Stimulated activated CD4-positive, alpha-beta T cell treated with anti-CD3 and anti-CD28 coated beads, Interleukin-12 subunit alpha, Interleukin-12 subunit beta, amount 100 ng/mL, for 4 hours (primary cell): Measurements from ENCODE around the gene ZNF584.
A peak's percentile ranks its signal among the peaks of the same experiment; 100 is the strongest.
"Not testable (repeated sequence)": the region's sequence is repeated elsewhere in the genome, so short reads cannot be mapped to it uniquely, and the experiment has no call there.

ENCODE experiments used
- DNase-seq: peaks from one replicate; pipeline ENCODE4 v3.0.0-alpha.2; 2020

Gene ZNF584

DNA sequence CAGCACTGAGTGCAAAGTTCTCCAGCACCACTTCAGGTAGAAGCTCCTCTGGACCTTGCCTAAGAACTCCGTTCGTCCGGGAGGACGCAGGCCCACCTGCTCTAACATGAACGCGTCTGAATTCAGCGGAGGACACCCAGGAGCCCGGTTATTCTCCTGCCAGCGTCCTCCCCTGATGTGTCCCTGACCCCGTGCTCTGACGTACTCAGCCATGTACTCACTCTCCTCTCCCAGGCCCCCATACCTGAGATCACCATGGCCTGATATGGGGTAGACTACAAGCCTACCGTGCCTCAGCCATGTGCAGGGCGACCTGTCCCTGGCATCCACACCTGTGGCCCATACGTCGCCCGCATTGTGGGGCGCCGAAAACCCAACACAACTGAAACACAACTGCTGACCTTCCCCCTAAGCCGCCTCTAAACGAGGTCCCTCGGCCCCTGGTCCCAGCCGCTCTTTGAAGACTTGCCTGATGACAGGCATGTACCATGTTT is 744 bp upstream of the ZNF584 start:
- no peak for DNase-seq

DNA sequence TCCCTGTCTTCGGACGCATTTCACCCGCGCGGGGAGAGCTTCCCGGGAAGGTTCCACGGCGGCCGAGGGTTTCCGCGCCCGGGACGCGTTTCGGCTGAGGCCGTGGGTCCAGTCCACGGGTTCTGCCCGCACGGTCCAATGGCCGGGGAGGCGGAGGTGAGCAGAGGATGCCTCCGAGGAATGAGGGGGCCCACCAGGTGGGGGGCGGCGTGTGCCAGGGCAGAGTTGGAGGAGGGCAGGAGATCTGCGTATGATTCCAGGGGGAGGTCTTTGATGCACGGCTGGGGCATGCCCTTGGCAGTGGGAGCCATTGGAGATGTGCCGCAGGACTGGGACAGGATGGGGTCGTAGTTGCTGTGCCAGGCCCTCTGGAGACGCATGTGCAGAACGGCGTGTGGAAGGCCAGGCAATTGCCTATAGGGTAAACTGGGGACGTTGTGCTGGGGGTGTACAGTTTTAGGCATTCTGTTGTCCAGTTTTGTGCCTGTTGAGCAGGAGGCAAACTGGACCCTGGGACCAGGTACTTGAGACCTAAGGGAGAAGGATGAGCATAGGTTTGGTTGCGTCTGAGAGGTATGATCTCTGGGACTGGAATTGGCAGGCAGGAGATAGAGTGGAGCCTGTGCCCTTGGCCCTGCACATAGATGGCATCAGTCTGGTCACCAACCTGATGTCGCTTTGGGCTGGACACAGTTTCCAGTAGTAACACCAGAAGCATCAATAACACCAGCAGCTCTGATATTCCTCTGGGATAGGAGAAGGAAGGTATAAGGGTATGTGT is 751 bp downstream of the ZNF584 start:
- no peak for DNase-seq

DNA sequence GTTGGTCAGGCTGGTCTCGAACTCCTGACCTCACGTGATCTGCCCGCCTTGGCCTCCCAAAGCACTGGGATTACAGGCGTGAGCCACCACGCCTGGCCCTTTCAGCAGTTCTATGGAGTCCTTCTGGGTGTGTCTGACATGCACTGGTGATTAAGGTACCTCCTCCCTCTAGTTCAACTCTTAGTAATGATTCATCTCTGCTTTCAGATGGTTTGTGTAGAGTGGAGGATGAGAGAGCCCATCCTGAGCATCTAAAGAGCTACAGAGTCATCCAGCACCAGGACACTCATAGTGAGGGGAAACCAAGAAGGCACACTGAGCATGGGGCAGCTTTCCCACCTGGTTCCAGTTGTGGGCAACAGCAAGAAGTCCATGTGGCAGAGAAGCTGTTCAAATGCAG is 8.2 kb downstream of the ZNF584 start:
- no peak for DNase-seq

DNA sequence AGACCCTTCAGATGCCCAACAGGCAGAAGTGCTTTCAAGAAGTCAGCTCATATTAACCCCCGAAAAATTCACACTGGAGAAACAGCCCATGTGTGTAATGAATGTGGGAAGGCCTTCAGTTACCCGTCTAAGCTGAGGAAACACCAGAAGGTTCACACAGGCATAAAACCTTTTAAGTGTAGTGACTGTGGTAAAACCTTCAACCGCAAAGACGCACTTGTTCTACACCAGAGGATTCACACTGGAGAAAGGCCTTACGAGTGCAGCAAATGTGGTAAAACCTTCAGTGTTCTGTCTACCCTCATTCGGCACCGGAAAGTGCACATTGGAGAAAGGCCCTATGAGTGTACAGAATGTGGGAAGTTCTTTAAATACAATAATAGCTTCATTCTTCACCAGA is 8.6 kb downstream of the ZNF584 start:
- no peak for DNase-seq

DNA sequence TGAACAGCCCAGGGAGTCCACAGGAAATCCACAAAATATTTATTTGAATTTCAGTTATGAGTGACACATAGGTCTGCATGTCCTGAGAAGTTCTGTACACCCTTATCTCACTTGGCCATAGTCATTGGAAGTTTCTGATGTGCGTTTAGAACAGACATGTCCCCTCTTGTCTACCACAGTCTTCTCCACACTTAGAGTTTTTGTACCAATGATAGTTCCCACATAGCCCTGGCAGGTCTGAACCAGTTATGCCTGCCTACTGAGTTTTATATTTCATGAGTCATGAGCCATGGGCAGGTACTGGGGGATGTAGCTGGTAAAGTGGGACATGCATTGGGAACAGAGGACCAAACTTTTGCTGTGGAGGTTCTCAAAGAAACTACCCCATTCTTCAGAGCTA is 20.2 kb downstream of the ZNF584 start:
- no peak for DNase-seq

DNA sequence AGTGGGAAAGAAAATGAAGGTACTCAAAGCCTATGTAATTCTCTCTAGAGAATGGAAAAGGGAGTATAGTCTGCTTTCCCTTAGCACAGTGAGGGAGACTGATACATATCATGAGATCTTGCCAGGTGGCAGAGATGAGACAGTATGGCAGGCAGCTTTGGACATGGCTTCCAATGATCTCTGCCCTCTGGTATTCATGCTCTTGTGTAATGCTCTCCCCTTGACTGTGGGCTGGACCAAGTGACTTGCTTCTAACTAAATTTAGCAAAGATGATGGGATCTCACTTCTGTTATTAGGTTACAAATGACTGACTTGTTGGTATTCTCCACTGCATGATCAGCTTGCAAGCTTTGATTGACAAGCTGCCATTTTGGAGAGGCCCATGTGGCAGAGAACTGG is 21.3 kb downstream of the ZNF584 start:
- DNase-seq, result no peak

DNA sequence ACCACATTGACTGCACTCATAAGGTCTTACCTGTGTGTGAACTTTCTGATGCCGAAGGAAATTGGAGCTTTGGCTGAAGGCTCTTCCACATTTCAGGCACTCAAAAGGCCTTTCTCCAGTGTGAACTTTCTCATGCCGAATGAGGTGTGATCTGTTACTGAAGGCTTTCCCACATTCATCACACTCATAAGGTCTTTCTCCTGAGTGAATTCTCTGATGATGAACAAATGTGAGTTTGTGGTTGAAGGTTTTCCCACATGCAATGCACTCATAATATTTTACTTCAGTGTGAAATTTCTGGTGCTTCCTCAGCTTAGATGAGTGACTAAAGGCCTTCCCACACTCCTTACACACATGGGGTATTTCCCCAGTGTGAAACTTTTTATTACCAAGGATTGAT is 25.8 kb downstream of the ZNF584 start:
- DNase-seq, result no peak

DNA sequence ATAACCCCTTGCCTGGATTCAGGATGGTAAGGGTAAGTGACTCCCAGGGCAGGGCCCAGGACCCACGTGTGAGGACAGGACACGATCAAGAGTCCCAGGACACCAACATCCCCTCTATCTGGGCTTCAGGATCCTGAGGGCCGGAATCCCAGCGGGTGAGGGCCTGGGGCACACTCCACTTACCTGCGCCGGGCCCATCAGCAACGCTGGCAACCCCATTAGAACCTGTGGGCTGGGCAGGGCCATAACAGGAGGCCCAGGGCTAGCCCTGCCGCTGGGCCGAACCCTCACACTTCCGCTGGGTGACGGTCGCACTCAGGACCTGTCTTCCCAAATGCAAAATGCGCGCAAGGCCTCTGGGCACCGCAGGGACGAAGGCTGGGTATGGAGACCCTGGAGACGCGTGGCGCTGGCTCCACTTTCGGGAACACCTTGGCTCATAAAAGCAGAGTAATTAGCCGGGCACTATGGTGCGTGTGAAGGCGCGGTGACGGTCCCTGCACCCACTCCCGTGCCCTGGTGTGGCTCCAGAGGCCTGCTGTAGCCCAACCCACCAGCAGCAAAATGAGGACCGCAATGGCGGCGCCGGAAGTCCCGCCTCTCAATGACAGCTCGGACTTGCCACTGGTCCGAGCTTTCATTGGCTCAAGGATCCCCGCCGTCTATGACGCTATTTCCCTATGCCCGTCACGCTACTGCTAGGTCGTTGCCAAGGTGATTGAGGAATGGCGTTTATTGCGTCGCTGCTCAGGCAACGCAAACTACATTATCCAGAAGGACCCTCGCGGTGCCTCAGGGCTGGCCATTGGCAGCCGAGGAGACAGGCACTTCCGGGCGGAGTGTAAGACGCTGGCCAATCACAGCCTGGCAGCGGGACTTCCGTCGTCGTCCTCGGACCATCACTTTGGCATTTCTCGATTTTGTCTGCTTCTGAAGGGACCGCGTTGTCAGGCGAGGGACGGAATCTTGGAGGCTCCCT is 31.4 kb downstream of the ZNF584 start, which contains the start of gene ZNF132:
Gene ZNF132, minus strand, starts transcription at position 578 of the 979 bp plus-strand sequence. Its CDS starts 332 bp downstream, at position 246.
- peak; percentile 84 for DNase-seq

DNA sequence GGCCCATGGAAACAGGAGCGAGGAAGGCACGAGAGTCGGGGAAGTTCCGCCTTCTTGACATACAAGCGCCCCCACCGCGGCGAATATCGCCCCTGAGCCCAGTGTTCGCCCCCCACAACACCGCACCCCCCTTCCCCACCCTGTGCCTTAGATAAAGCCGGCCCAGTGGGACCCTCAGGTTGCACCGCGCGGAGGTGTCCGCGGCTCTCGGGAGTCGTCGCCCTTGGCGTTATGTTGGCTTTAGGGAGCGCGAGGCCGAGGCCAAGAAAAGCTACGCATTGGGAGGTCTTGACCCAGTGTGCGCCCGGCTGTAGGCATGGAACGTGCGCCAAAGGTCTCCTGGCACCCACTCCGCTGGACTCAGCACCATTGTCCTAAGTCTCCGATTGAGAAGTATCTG is 32.1 kb downstream of the ZNF584 start:
- DNase-seq, result no peak

DNA sequence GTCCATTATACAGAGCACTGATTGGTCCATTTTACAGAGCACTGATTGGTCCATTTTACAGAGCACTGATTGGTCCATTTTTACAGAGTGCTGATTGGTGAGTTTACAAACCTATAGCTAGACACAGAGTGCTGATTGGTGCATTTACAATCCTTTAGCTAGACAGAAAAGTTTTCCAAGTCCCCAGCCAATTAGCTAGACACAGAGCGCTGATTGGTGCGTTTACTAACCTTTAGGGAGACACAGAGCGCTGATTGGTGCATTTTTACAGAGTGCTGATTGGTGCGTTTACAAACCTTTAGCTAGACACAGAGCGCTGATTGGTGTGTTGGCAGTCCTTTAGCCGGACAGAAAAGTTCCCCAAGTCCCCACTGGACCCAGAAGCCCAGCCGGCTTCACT is 34.5 kb downstream of the ZNF584 start:
- DNase-seq, result not testable (repeated sequence)

DNA sequence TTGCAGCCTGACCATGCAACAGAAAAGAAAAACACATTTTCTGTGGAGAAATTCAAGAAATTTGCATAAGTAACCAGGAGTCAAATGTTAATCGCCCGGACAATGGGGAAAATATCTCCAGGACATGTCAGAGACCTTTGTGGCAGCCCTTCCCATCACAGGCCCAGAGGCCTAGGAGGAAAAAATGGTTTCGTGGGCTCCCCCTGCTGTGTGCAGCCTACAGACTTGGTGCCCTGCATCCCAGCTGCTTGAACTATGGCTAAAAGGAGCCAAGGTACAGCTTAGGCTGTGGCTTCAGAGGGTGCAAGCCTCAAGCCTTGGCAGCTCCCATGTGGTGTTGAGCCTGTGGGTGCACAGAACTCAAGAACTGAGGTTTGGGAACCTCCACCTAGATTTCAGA is 40.4 kb downstream of the ZNF584 start:
- DNase-seq, result not testable (repeated sequence)

DNA sequence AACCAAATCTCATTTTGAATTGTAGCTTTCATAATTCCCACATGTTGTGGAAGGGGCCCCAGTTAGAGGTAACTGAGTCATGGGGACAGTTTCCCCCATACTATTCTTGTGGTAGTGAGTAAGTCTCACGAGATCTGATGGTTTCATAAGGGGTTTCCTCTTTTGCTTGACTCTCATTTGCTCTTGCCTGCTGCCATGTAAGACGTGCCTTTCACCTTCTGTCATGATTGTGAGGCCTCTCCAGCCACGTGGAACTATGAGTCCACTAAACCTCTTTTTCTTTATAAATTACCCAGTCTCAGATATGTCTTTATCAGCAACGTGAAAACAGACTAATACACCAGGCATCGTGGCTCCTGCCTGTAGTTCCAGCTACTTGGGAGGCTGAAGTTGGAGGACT is 41.5 kb downstream of the ZNF584 start:
- not testable (repeated sequence) for DNase-seq

DNA sequence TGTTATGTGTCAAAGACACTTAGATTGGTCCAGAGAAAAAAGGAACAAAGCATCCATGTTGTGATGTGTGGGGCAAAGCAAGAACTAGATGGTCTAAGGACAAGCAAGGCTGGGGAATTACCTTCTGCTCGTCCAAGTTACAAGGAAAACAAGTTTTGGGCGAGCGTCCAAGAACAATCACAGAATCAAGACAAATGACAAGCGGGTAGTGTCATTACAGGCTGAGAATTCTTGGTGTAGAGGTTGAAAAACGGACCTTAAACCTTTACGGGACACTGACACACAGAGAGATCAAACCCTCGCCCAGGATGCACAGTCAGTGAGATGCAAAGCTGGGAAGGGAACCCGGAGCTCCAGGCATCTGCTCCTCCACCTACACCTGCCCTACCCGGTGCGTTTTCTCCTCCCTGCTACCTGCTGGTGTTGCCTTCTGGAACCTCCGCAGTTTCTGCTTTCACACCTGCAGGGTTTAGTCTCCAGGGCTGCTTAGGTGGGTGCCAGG is 42.5 kb downstream of the ZNF584 start:
- no peak for DNase-seq

DNA sequence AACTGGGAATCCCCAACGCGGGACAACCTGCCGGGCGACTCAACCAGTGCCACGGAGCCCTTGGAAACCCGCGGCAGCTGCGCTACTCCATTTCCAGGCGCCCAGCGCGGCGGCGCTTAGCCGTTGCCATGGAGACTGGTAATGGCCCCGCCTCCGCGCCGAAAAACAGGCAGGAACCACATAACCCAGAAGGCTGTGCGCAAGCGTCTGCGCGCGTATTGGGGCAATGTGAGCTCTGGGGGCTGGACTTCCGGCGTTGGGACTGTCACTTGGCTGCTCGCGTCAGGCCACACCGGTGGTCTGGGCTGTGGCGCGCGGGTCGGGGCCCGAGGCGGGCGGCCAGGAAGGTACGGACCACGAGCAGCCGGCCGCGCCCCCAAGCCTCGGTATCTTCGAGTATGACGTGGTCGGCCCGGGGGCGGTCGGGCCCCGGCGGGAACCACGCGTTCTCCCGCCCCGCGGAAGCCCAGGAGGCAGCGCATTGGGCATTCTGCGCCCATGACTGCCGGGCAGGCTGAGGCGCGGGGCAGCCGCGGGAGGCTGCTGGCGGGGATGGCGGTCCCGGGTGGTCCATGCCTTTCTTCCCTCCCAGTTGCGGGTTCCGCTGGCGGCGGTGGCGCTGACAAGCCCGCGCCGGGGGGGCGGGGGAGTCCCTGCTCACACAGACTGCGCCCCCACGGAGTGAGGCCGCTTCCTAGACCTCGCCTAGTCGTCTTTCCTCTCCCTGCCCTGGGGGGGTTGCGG is 43.1 kb downstream of the ZNF584 start, which contains the start of gene ZNF324B:
Gene ZNF324B, plus strand, starts transcription at position 265 of the 744 bp plus-strand sequence. CDS start 2,080 bp downstream, outside the sequence.
- peak; percentile 95 for DNase-seq

DNA sequence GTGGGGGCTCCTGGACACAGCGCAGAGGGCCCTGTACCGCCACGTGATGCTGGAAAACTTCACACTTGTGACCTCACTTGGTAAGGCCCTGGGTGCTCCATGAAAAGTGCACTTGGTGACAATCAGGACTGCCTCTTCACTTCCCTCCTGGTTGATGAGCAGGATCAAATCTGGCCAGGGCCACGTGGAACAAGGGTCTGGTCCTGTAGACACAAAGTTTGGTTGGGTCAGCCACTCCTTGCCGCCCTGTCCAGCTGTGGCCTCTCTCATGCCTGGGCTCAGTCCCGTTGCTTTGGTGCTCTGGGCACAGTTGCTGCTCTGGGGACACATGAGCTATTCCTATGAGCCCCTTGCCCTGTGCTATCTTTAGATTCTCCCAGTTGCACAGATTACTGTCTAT is 45.3 kb downstream of the ZNF584 start:
- no peak for DNase-seq

DNA sequence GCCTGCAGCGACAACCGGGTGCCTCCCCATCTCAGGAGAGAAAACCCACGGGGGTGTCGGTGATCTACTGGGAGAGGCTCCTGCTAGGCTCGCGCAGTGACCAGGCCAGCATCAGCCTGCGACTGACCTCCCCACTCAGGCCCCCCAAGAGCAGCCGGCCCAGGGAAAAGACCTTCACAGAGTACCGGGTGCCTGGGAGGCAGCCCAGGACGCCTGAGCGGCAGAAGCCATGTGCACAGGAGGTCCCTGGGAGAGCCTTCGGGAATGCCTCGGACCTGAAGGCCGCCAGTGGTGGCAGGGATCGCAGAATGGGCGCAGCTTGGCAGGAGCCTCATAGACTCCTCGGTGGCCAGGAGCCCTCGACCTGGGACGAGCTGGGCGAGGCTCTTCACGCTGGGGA is 46.9 kb downstream of the ZNF584 start:
- DNase-seq, result no peak

DNA sequence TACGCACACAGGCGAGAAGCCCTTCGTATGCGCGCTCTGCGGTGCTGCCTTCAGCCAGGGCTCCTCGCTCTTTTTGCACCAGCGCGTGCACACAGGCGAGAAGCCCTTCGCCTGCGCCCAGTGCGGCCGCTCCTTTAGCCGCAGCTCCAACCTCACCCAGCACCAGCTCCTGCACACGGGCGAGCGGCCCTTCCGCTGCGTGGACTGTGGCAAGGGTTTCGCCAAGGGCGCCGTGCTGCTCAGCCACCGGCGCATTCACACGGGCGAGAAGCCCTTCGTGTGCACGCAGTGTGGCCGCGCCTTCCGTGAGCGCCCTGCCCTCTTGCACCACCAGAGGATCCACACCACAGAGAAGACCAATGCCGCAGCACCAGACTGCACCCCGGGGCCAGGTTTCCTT is 47.7 kb downstream of the ZNF584 start:
- DNase-seq, result no peak

DNA sequence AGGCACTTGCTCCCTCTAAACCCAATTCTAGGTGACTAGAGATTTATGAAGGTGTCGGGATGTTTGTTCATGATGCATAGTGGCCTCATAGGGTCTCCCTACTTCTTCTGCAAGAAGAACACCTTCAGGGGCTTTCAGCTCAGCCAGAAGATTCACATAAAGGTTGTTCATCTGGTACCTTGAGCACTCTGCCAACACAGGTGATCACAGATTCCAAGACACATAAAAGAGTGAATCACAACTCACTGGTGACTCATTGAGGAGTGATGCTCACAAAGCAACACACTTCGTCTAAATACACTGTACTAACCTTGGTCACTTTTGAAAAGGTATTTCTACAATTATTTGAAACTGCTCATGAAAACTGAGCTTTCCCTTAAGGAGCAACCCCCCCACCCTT is 51.6 kb downstream of the ZNF584 start:
- DNase-seq, result no peak

DNA sequence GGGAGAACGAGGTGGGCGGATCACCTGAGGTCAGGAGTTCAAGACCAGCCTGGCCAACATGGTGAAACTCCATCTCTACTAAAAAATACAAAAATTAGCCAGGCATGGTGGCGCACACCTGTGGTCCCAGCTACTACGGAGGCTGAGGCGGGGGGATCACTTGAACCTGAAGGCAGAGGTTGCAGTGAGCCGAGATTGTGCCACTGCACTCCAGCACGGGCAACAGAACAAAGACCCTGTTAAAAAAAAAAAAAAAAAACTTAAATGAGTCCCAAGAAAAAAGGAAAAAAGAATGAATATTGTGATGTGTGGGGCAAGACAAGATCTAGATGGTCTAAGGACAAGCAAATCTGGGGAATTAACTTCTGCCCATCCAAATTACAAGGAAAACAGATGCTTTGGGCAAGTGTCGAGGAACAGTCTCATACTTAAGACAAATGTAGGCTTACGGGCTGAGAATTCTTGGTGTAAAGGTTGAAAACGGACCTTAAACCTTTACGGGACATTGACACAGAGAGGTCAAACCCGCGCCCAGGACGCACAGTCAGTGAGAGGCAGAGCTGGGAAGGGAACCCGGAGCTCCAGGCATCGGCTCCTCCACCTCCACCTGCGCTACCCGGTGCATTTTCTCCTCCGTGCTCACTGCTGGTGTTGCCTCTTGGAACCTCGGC is 57.8 kb downstream of the ZNF584 start:
- no peak for DNase-seq

DNA sequence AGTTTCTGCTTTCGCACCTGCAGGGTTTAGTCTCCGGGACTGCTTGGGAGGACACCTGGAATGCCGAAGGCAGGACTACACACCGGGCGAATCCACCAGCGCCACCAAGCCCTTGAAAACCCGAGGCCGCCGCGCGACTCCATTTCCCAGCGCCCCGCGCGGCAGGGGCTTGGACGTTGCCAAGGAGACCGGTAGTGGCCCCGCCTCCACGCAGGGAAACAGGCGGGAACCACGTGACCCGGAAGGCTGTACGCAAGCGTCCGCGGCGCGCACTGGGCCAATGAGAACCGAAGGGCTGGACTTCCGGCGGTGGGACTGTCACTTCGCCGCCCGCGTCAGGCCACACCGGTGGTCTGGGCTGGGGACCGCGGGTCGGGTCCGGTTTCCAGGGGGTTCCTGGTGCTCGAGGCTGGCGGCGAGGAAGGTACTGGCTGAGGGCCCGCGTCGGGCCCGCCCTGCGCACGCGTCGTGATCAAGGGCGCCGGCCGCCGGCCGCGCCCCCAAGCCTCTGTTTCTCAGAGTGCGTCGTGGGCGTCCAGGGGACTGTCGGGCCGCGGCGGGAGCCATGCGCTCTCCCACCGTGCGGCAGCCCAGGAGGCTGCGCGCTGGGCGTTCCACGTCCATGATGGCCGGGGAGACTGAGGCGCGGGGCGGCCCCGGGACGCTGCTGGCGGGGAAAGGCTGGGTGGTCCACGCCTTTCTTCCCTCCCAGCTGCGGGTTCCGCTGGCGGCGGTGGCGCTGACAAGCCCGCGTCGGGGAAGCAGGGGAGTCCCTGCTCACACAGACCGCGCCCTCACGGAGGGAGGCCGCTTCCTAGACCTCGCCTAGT is 58.5 kb downstream of the ZNF584 start, which contains the start of gene ZNF324:
Gene ZNF324, plus strand, starts transcription at position 321 of the 830 bp plus-strand sequence. CDS start 2,106 bp downstream, outside the sequence.
- DNase-seq, result peak; percentile 97
